Ishikawa (cell line): ENCODE data around the gene SNX19.

ENCODE experiments used
- CEBPB ChIP-seq: IDR thresholded peaks from 2 replicates; pipeline ENCODE4 v1.6.1; 2012
- CREB1 ChIP-seq: IDR thresholded peaks from 2 replicates; pipeline ENCODE4 v1.6.1; 2012; ENCODE audit warnings: low read depth
- EGR1 ChIP-seq: IDR thresholded peaks from 2 replicates; pipeline ENCODE4 v1.6.1; 2012
- EP300 ChIP-seq: IDR thresholded peaks from 2 replicates; pipeline ENCODE4 v1.6.1; 2012; ENCODE audit warnings: borderline replicate concordance
- FOXM1 ChIP-seq: IDR thresholded peaks from 2 replicates; pipeline ENCODE4 v1.6.1; 2012; ENCODE audit warnings: low read depth, borderline replicate concordance
- MAX ChIP-seq: IDR thresholded peaks from 2 replicates; pipeline ENCODE4 v1.6.1; 2012
- NFIC ChIP-seq: IDR thresholded peaks from 2 replicates; pipeline ENCODE4 v1.6.1; 2012
- RAD21 ChIP-seq: IDR thresholded peaks from 2 replicates; pipeline ENCODE4 v1.6.1; 2012; ENCODE audit warnings: low read depth
- REST ChIP-seq: IDR thresholded peaks from 2 replicates; pipeline ENCODE4 v1.6.1; 2012; ENCODE audit warnings: low read depth, mild to moderate bottlenecking
- TAF1 ChIP-seq: IDR thresholded peaks from 2 replicates; pipeline ENCODE4 v1.6.1; 2012; ENCODE audit warnings: low read depth, mild to moderate bottlenecking
- TCF12 ChIP-seq: IDR thresholded peaks from 2 replicates; pipeline ENCODE4 v1.6.1; 2012; ENCODE audit warnings: low read depth
- TEAD4 ChIP-seq: IDR thresholded peaks from 2 replicates; pipeline ENCODE4 v1.6.1; 2012
- YY1 ChIP-seq: IDR thresholded peaks from 2 replicates; pipeline ENCODE4 v1.6.1; 2012; ENCODE audit warnings: low read depth
- ZBTB7A ChIP-seq: IDR thresholded peaks from 2 replicates; pipeline ENCODE4 v1.6.1; 2012; ENCODE audit warnings: low read depth
- TF ChIP-seq, protein P1 (sequence below): IDR thresholded peaks from 2 replicates; pipeline ENCODE4 v1.6.1; 2012

SNX19 gene

DNA sequence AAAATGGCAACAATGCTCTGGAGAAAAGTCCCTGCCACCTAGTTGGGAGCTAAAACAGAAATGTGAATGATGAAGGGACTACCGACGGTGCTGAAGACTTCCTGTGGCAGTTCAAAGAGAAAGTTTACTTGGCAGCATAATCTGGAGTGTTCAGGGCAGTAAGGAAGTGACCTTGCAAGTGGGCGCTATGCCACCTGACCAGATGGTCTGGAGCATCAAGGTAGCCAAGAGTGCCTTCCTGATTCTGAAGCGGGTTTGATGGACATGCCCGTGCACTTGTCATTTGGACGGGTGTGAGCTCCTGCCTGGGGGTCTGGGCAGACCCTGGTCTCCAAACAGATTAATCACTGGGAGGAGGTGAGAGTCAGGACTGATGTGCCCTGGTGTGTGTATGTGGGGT lies 1.8 kb upstream of the SNX19 start:
- TF ChIP-seq NFIC = no peak
- no peak for TF ChIP-seq REST
- TF ChIP-seq TAF1 = no peak
- TF ChIP-seq RAD21 = no peak
- TF ChIP-seq FOXM1 = no peak
- no peak for TF ChIP-seq EGR1
- TF ChIP-seq TCF12 = no peak
- no peak for TF ChIP-seq CREB1
- no peak for TF ChIP-seq CEBPB

- TF ChIP-seq NFIC (no peak), MAX (no peak)
These were observed 631 bp upstream of the SNX19 start for GRCh38 chr11:130916910-130917309.

DNA sequence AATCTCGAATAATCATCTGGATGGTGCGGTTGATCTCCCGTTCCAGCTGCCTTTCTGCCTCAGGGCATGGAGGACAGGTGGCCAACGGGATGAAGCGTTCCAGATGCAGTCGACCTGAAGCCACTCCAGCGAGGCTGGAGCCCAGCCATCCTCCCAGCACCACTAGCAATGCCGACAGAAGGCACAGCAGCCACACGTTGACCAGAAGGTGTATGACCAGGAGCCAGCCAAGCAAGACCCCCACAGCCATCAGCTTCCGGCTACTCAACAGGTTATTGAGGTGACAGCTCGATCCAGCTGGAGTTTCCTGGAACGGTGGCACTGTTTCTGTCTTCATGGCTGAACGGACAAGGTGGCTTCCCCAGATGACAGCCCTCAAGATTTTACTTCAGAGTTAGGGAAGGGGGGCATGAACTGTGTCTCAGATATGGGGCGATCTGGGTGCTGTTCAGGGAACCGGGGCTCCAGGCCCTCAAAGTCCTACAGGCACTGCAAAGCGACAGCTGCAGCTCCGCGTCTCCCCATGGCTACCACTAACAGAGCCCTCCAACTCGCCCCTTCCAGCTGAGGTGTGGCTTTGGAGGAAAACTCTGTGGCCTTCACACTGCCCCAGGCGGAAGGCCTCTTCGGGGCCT lies 559 bp downstream of the SNX19 start:
- no peak for TF ChIP-seq EP300
- TF ChIP-seq EGR1 = no peak
- no peak for TF ChIP-seq ZBTB7A
- TF ChIP-seq TAF1 = no peak
- TF ChIP-seq, protein P1, sequence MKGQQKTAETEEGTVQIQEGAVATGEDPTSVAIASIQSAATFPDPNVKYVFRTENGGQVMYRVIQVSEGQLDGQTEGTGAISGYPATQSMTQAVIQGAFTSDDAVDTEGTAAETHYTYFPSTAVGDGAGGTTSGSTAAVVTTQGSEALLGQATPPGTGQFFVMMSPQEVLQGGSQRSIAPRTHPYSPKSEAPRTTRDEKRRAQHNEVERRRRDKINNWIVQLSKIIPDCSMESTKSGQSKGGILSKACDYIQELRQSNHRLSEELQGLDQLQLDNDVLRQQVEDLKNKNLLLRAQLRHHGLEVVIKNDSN = no peak
- no peak for TF ChIP-seq CEBPB
- no peak for TF ChIP-seq CREB1
- no peak for TF ChIP-seq RAD21
- no peak for TF ChIP-seq TCF12
- TF ChIP-seq MAX = no peak
- no peak for TF ChIP-seq NFIC
- TF ChIP-seq FOXM1 = no peak
- no peak for TF ChIP-seq REST

- TF ChIP-seq, protein P1 = no peak
- no peak for TF ChIP-seq YY1
- no peak for TF ChIP-seq CREB1
- no peak for TF ChIP-seq EP300
- no peak for TF ChIP-seq CEBPB
- TF ChIP-seq TCF12 = no peak
- no peak for TF ChIP-seq TEAD4
- TF ChIP-seq MAX = no peak
- no peak for TF ChIP-seq REST
- no peak for TF ChIP-seq FOXM1
- TF ChIP-seq TAF1 = no peak
- TF ChIP-seq RAD21 = no peak
- TF ChIP-seq ZBTB7A = no peak
These were observed 3.0 kb downstream of the SNX19 start for GRCh38 chr11:130913268-130913667.

DNA sequence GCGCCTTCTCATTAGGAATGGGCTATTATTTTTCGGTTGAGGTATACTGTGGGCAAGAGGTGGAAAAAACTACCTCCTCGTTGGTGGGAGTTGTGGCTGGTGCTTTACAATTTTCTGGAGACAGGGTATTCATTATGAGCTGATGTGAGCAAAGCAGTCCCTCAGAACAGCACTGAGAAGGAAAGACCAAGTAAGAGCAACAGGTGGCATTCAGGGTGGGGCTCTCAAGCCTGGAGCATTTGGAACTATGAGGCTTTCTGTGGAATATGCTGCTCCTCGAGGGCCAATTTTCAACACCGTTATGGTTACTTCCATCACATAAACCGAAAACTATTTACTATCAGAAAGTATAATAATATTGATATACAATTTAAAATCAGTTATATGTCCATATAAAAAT lies 3.7 kb downstream of the SNX19 start:
- TF ChIP-seq NFIC (no peak), RAD21 (no peak), MAX (no peak), CREB1 (no peak), FOXM1 (no peak), YY1 (no peak), TEAD4 (no peak), EGR1 (no peak), EP300 (no peak), CEBPB (no peak)
- TF ChIP-seq, protein P1 = no peak
